ENCODE results near the gene ABCC1. TPM values are rescaled to one million over a fixed set of nuclear protein-coding genes. Genes with fewer than 3 reads are reported as not detected.

ABCC1 gene
- total and polyA plus RNA-seq, 2 of the 8 experiments (the other 6 are each of a cell fraction or from before 2014, with no cell fraction given) = 42.6 to 66.8 TPM

DNA sequence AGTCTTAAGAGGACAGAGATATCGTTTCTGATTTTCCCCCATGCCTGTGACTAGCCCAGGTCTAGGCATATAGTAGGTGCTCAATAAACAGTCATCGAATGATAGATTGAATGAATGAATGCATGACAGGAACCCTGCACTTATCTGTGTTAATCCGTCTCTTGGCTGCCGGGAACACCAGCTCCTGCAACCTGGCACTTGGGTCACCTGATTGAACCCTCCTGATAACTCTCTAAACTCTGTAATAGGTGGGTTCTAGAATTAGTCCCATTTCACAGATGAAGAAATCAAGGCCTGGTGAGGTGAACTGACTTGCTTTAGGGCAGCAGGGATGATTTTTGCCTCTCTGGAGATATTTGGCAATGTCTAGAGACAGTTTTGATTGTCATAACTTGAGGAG is 43.7 kb downstream of the ABCC1 start:
- DNase-seq (ENCODE audit: low read depth in 1 of 2, low spot score in 2 of 2) (no peak), FAIRE-seq (no peak)
- no peak overlapping the region for H3K23ac ChIP-seq (ENCODE audit: insufficient read length)
- H4K5ac ChIP-seq (ENCODE audit: insufficient read length, low read depth, low read length) = no peak overlapping the region
- H3K14ac ChIP-seq (ENCODE audit: insufficient read length) = no peak overlapping the region
- H3K4me3 ChIP-seq (ENCODE audit: extremely low read depth in 1 of 4, insufficient read depth in 2 of 4, low read depth in 3 of 4, low read length in 4 of 4) = no peak overlapping the region
- peaks cover 7 to 36% of the 10 kb centered on the region in 2 experiments for H4K20me1 ChIP-seq (replicated peaks in 1 of 2; ENCODE audit: control insufficient read depth in 1 of 2, insufficient read depth in 2 of 2, low read length in 2 of 2)
- WGBS, 2 experiments (ENCODE audit: extremely low coverage in 1 of 2, insufficient coverage in 1 of 2, insufficient read length in 1 of 2, insufficient replicate concordance in 2 of 2, low coverage in 1 of 2, low lambda C conversion rate in 2 of 2, missing lambda C conversion rate in 1 of 2) = 92% methylated on average over 4 of the region's 4 CpGs; no CpG with 5 or more reads in 1 of the 2 experiments
- H2BK12ac ChIP-seq (ENCODE audit: low read depth, low read length) = no peak overlapping the region
- H3K79me1 ChIP-seq (ENCODE audit: low read depth, low read length) = peaks cover 31% of the 10 kb centered on the region
- H3K27me3 ChIP-seq (replicated peaks in 1 of 4; ENCODE audit: control insufficient read depth in 3 of 4, extremely low read depth in 1 of 4, insufficient read depth in 3 of 4, low read length in 3 of 4) = no peaks in the 10 kb centered on the region
- H3K4ac ChIP-seq (replicated peaks; ENCODE audit: insufficient read length, low read depth, low read length) = no peak overlapping the region
- H3K36me3 ChIP-seq (ENCODE audit: control insufficient read depth in 2 of 4, insufficient read depth in 4 of 4, low read length in 3 of 4) = no peaks in the 10 kb centered on the region
- no peaks in the 10 kb centered on the region for H3K23me2 ChIP-seq (ENCODE audit: low read depth, low read length)
- ChIA-PET CTCF (ENCODE audit: partially characterized antibody) (interaction anchor here (1.1 kb wide), 1 partner anchor 119 kb away, joined by 3 read pairs; no protein-coding TSS in a partner anchor), POLR2A (ENCODE audit: partially characterized antibody) (interaction anchor here (0.7 kb wide), 1 partner anchor 28 kb away, joined by 3 read pairs; no protein-coding TSS in a partner anchor)
- H3K79me2 ChIP-seq (ENCODE audit: control insufficient read depth in 1 of 2, insufficient read depth in 2 of 2, low read length in 2 of 2) = peaks cover 8 to 88% of the 10 kb centered on the region in 2 experiments
- H2AK5ac ChIP-seq (ENCODE audit: low read depth, low read length) = no peak overlapping the region
- no peaks in the 10 kb centered on the region for H3K9me3 ChIP-seq (ENCODE audit: insufficient read depth in 2 of 2, low read depth in 1 of 2, low read length in 1 of 2)
- peaks cover 7 to 15% (median 10%) of the 10 kb centered on the region in 4 experiments for H3K4me1 ChIP-seq (replicated peaks in 1 of 4; ENCODE audit: control insufficient read depth in 3 of 4, insufficient read depth in 4 of 4, low read length in 3 of 4)
- no peak overlapping the region for H4K8ac ChIP-seq (ENCODE audit: extremely low read depth, insufficient read depth, low read length)
- H2BK20ac ChIP-seq (ENCODE audit: low read length) = no peak overlapping the region
- H2BK15ac ChIP-seq (ENCODE audit: low read length) = no peak overlapping the region
- H3K27ac ChIP-seq (ENCODE audit: low read depth, low read length) = no peak overlapping the region
- H3K4me2 ChIP-seq (ENCODE audit: insufficient read depth in 1 of 2, low read depth in 2 of 2, low read length in 2 of 2) = no peak overlapping the region
- H3K18ac ChIP-seq (ENCODE audit: extremely low read depth, low read length) = no peak overlapping the region
- H4K91ac ChIP-seq (replicated peaks; ENCODE audit: insufficient read length, low read length) = no peak overlapping the region
- TF ChIP-seq, protein P1, sequence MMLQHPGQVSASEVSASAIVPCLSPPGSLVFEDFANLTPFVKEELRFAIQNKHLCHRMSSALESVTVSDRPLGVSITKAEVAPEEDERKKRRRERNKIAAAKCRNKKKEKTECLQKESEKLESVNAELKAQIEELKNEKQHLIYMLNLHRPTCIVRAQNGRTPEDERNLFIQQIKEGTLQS (IDR thresholded peaks at IDR 0.05; ENCODE audit: insufficient read depth, low read depth, low read length) = no peak
- TF ChIP-seq POLR2AphosphoS5 (IDR thresholded peaks at IDR 0.05; ENCODE audit: low read depth, low read length) (no peak), BRCA1 (IDR thresholded peaks at IDR 0.05; ENCODE audit: low read depth, low read length) (no peak), GABPA (IDR thresholded peaks at IDR 0.05; ENCODE audit: borderline replicate concordance, insufficient read depth, low read length) (no peak), POU5F1 (IDR thresholded peaks at IDR 0.05; ENCODE audit: low read depth, low read length) (no peak), EGR1 (IDR thresholded peaks at IDR 0.05; ENCODE audit: borderline replicate concordance, low read depth, low read length) (no peak), SRF (IDR thresholded peaks at IDR 0.05; ENCODE audit: low read depth, low read length) (no peak), EZH2 (IDR thresholded peaks at IDR 0.05; ENCODE audit: low read depth, low read length, severe bottlenecking) (no peak), JUN (IDR thresholded peaks at IDR 0.05; ENCODE audit: low read depth, low read length) (no peak), YY1 (IDR thresholded peaks at IDR 0.05; ENCODE audit: low read depth, low read length) (no peak)
- H2BK120ac ChIP-seq (replicated peaks; ENCODE audit: low read depth, low read length) = no peak overlapping the region
- H3K56ac ChIP-seq (replicated peaks; ENCODE audit: insufficient read length, low read depth, low read length) = no peak overlapping the region
- H3K9ac ChIP-seq (replicated peaks in 1 of 4; ENCODE audit: extremely low read depth in 1 of 4, low read depth in 3 of 4, low read length in 3 of 4) = no peak overlapping the region
- no peak overlapping the region for H2AFZ ChIP-seq (ENCODE audit: low read length)
- no peak overlapping the region for H2BK5ac ChIP-seq (ENCODE audit: low read depth, low read length)
